ENCODE data around the gene RNU4-1. TPM values are rescaled to one million over a fixed set of nuclear protein-coding genes. Genes with fewer than 3 reads are reported as not detected.
"Not testable (repeated sequence)": the region's sequence is repeated elsewhere in the genome, so short reads cannot be mapped to it uniquely, and the experiment has no call there.

Gene RNU4-1
- polyA plus RNA-seq, 3 donors, result not detected

GRCh38 chr12:120339256-120339655 lies 46.2 kb upstream of the RNU4-1 start:
- Histone ChIP-seq H3K9me3 (replicated peaks in 1 of 2; ENCODE audit: control insufficient read depth in 1 of 2, insufficient read depth in 1 of 2, low read length in 2 of 2) (peaks cover 20 to 25% of the 10 kb centered on the region in 2 donors), H3K4me1 (ENCODE audit: control insufficient read depth in 1 of 2, insufficient read depth in 2 of 2, low read length in 2 of 2) (no peaks in the 10 kb centered on the region), H3K4me2 (replicated peaks; ENCODE audit: extremely low read depth, low read length, poor library complexity, severe bottlenecking) (no peak overlapping the region), H3K9ac (ENCODE audit: insufficient read depth, low read length, poor library complexity, severe bottlenecking) (no peak overlapping the region), H3K27ac (ENCODE audit: low read depth in 1 of 2, low read length in 2 of 2) (no peak overlapping the region), H3K79me2 (ENCODE audit: insufficient read depth, low read length) (no peaks in the 10 kb centered on the region), H3K27me3 (ENCODE audit: control insufficient read depth in 2 of 2, insufficient read depth in 2 of 2, low read length in 2 of 2) (no peaks in the 10 kb centered on the region), H2AFZ (ENCODE audit: insufficient read depth, low read depth, low read length, poor library complexity, severe bottlenecking) (no peak overlapping the region), H3K4me3 (replicated peaks in 1 of 3; ENCODE audit: low read depth in 2 of 3, low read length in 3 of 3) (no peak overlapping the region), H4K20me1 (ENCODE audit: insufficient read depth, low read length) (no peaks in the 10 kb centered on the region), H3K36me3 (replicated peaks in 1 of 2; ENCODE audit: control insufficient read depth in 1 of 2, insufficient read depth in 2 of 2, low read length in 2 of 2) (no peaks in the 10 kb centered on the region)
- DNase-seq, result no peak
- H3K36me3 Mint-ChIP-seq, result no peaks in the 10 kb centered on the region
- no peak overlapping the region for H3K27ac Mint-ChIP-seq
- 100% methylated on average over 1 of the region's 4 CpGs for WGBS (ENCODE audit: insufficient coverage)
- H3K27me3 Mint-ChIP-seq (ENCODE audit: low read depth in 3 of 3), result peaks cover 3 to 4% (median 4%) of the 10 kb centered on the region in 3 donors
- intact Hi-C loops (cut with micrococcal nuclease), result no loop called here
- H3K4me3 Mint-ChIP-seq, result no peak overlapping the region
- peaks cover 17 to 41% (median 29%) of the 10 kb centered on the region in 7 donors for H3K9me3 Mint-ChIP-seq
- no peaks in the 10 kb centered on the region for H3K4me1 Mint-ChIP-seq
- no peak for TF ChIP-seq CTCF (IDR thresholded peaks at IDR 0.05)

- H3K9ac ChIP-seq (ENCODE audit: insufficient read depth, low read length, poor library complexity, severe bottlenecking), result no peak overlapping the region
- DNase-seq, result no peak
- H3K36me3 ChIP-seq (replicated peaks in 1 of 2; ENCODE audit: control insufficient read depth in 1 of 2, insufficient read depth in 2 of 2, low read length in 2 of 2), result no peaks in the 10 kb centered on the region
- H3K4me3 ChIP-seq (replicated peaks in 1 of 3; ENCODE audit: low read depth in 2 of 3, low read length in 3 of 3), result no peak overlapping the region
- 100% methylated on average over 1 of the region's 2 CpGs for WGBS (ENCODE audit: insufficient coverage)
- no peaks in the 10 kb centered on the region for H3K79me2 ChIP-seq (ENCODE audit: insufficient read depth, low read length)
- no peak overlapping the region for H3K27ac ChIP-seq (ENCODE audit: low read depth in 1 of 2, low read length in 2 of 2)
- TF ChIP-seq CTCF (IDR thresholded peaks at IDR 0.05), result no peak
- no peaks in the 10 kb centered on the region for H3K4me1 ChIP-seq (ENCODE audit: control insufficient read depth in 1 of 2, insufficient read depth in 2 of 2, low read length in 2 of 2)
- intact Hi-C loops (cut with micrococcal nuclease), result no loop called here
- Mint-ChIP-seq H3K27me3 (ENCODE audit: low read depth in 3 of 3) (peaks cover 0 to 2% (median 2%) of the 10 kb centered on the region in 3 donors), H3K9me3 (peaks cover 17 to 41% (median 29%) of the 10 kb centered on the region in 7 donors), H3K36me3 (no peaks in the 10 kb centered on the region), H3K4me3 (no peak overlapping the region), H3K27ac (no peak overlapping the region), H3K4me1 (no peaks in the 10 kb centered on the region)
- no peak overlapping the region for H2AFZ ChIP-seq (ENCODE audit: insufficient read depth, low read depth, low read length, poor library complexity, severe bottlenecking)
- H4K20me1 ChIP-seq (ENCODE audit: insufficient read depth, low read length), result no peaks in the 10 kb centered on the region
- no peaks in the 10 kb centered on the region for H3K27me3 ChIP-seq (ENCODE audit: control insufficient read depth in 2 of 2, insufficient read depth in 2 of 2, low read length in 2 of 2)
- H3K4me2 ChIP-seq (replicated peaks; ENCODE audit: extremely low read depth, low read length, poor library complexity, severe bottlenecking), result no peak overlapping the region
- H3K9me3 ChIP-seq (replicated peaks in 1 of 2; ENCODE audit: control insufficient read depth in 1 of 2, insufficient read depth in 1 of 2, low read length in 2 of 2), result peaks cover 20 to 25% of the 10 kb centered on the region in 2 donors
Observed at GRCh38 chr12:120337730-120338129, 44.7 kb upstream of the RNU4-1 start.

DNA sequence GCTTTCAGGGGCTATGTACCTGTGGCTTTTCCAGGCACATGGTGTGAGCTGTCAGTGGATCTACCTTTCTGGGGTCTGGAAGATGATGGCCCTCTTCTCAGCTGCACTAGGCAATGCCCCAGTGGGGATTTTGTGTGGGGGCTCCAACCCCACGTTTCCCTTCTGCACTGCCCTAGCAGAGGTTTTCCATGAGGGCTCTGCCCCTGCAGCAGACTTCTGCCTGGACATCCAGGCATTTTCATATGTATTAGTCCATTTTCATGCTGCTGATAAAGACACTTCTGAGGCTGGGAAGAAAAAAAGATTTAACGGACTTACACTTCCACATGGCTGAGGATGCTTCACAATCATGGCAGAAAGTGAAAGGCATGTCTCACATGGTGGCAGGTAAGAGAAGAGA lies 43.4 kb upstream of the RNU4-1 start:
- H4K20me1 ChIP-seq (ENCODE audit: insufficient read depth, low read length); H3K4me2 ChIP-seq (replicated peaks; ENCODE audit: extremely low read depth, low read length, poor library complexity, severe bottlenecking); H3K79me2 ChIP-seq (ENCODE audit: insufficient read depth, low read length); H3K27ac ChIP-seq (ENCODE audit: low read depth in 1 of 2, low read length in 2 of 2); DNase-seq; intact Hi-C loops (cut with micrococcal nuclease); H3K27ac Mint-ChIP-seq; H3K4me3 ChIP-seq (replicated peaks in 1 of 3; ENCODE audit: low read depth in 2 of 3, low read length in 3 of 3); H3K4me1 ChIP-seq (ENCODE audit: control insufficient read depth in 1 of 2, insufficient read depth in 2 of 2, low read length in 2 of 2); H3K4me3 Mint-ChIP-seq; H3K27me3 ChIP-seq (ENCODE audit: control insufficient read depth in 2 of 2, insufficient read depth in 2 of 2, low read length in 2 of 2); H3K36me3 Mint-ChIP-seq; H3K4me1 Mint-ChIP-seq; H3K9ac ChIP-seq (ENCODE audit: insufficient read depth, low read length, poor library complexity, severe bottlenecking); H3K27me3 Mint-ChIP-seq (ENCODE audit: low read depth in 3 of 3); H2AFZ ChIP-seq (ENCODE audit: insufficient read depth, low read depth, low read length, poor library complexity, severe bottlenecking); H3K36me3 ChIP-seq (replicated peaks in 1 of 2; ENCODE audit: control insufficient read depth in 1 of 2, insufficient read depth in 2 of 2, low read length in 2 of 2): not testable (repeated sequence)
- 100% methylated on average over 1 of the region's 2 CpGs for WGBS (ENCODE audit: insufficient coverage)
- H3K9me3 ChIP-seq (replicated peaks in 1 of 2; ENCODE audit: control insufficient read depth in 1 of 2, insufficient read depth in 1 of 2, low read length in 2 of 2), result peaks cover 20 to 25% of the 10 kb centered on the region in 2 donors
- H3K9me3 Mint-ChIP-seq, result peaks cover 17 to 41% (median 29%) of the 10 kb centered on the region in 7 donors

All from CD14-positive monocyte (primary cell).